Naive thymus-derived CD4-positive, alpha-beta T cell (primary cell): ENCODE data around the gene ZNRF1. TPM values are rescaled to one million over a fixed set of nuclear protein-coding genes. Genes with fewer than 3 reads are reported as not detected.

ENCODE experiments used
- ATAC-seq: fragments of 150-1000 bp; cut with Tn5 transposase; 2 replicates; pipeline ENCODE4 v1.10.0; 2021; ENCODE audit warnings: mild to moderate bottlenecking, moderate library complexity
- CTCF ChIA-PET: fragments of 350-600 bp; sonication (Branson Sonifier 250); formaldehyde crosslinking; loops from one replicate; lab custom pipeline; 2021; ENCODE audit warnings: antibody characterized with exemption; lab: Charles Lee
- POLR2A ChIA-PET: fragments of 350-600 bp; sonication (Branson Sonifier 250); formaldehyde crosslinking; loops from one replicate; lab custom pipeline; 2021; ENCODE audit warnings: antibody characterized with exemption, inconsistent platforms; lab: Charles Lee
- DNase-seq, 9 donors: peaks; one replicate each; pipeline versions ENCODE4 v3.0.0 to v3.0.0-alpha.2; 2020 to 2022; ENCODE audit warnings: mixed read lengths in 1 of 9
- H3K27ac ChIP-seq: one replicate; pipeline ENCODE4 v1.7.0; 2013; ENCODE audit warnings: mild to moderate bottlenecking, low read depth, low read length, moderate library complexity
- H3K27me3 ChIP-seq, 2 donors: one replicate each; pipeline ENCODE4 v1.7.0; 2013; ENCODE audit warnings: low read length in 2 of 2, mild to moderate bottlenecking in 2 of 2, moderate library complexity in 2 of 2; ENCODE audit not compliant: control insufficient read depth in 2 of 2, insufficient read depth in 2 of 2
- H3K36me3 ChIP-seq, 3 experiments: 1 replicate in 2 of 3; 2 replicates in 1 of 3; pipeline ENCODE4 v1.7.0; 2013; ENCODE audit warnings: low read length in 3 of 3, mild to moderate bottlenecking in 3 of 3, moderate library complexity in 1 of 3; ENCODE audit not compliant: insufficient read depth in 3 of 3, control insufficient read depth in 2 of 3
- H3K4me1 ChIP-seq, 2 donors: one replicate each; pipeline ENCODE4 v1.7.0; 2013; ENCODE audit warnings: low read length in 2 of 2, mild to moderate bottlenecking in 2 of 2, moderate library complexity in 1 of 2; ENCODE audit not compliant: control insufficient read depth in 2 of 2, insufficient read depth in 2 of 2
- H3K4me3 ChIP-seq: 2 replicates; pipeline ENCODE4 v1.7.0; 2013; ENCODE audit warnings: mild to moderate bottlenecking, low read length
- H3K9me3 ChIP-seq, 3 experiments: 1 replicate in 2 of 3; 2 replicates in 1 of 3; pipeline ENCODE4 v1.7.0; 2013; ENCODE audit warnings: low read length in 3 of 3; ENCODE audit not compliant: control insufficient read depth in 2 of 3
- H3K27ac Mint-ChIP-seq, 9 donors: one replicate each; pipeline ENCODE4 v1.8.0; 2020 to 2022; ENCODE audit warnings: mixed read lengths in 9 of 9, mild to moderate bottlenecking in 8 of 9, moderate library complexity in 5 of 9, inconsistent platforms in 2 of 9
- H3K27me3 Mint-ChIP-seq, 5 donors: one replicate each; pipeline ENCODE4 v1.8.0; 2021 to 2022; ENCODE audit warnings: mixed read lengths in 5 of 5, mild to moderate bottlenecking in 1 of 5
- H3K36me3 Mint-ChIP-seq, 5 donors: one replicate each; pipeline ENCODE4 v1.8.0; 2020 to 2022; ENCODE audit warnings: mixed read lengths in 5 of 5, mild to moderate bottlenecking in 3 of 5, inconsistent platforms in 1 of 5
- H3K4me1 Mint-ChIP-seq, 7 donors: one replicate each; pipeline ENCODE4 v1.8.0; 2020 to 2022; ENCODE audit warnings: mixed read lengths in 7 of 7, mild to moderate bottlenecking in 3 of 7, inconsistent platforms in 1 of 7
- H3K4me3 Mint-ChIP-seq, 10 donors: one replicate each; pipeline ENCODE4 v1.8.0; 2020 to 2022; ENCODE audit warnings: mild to moderate bottlenecking in 10 of 10, mixed read lengths in 10 of 10, moderate library complexity in 6 of 10, inconsistent platforms in 2 of 10
- H3K9me3 Mint-ChIP-seq, 11 donors: one replicate each; pipeline ENCODE4 v1.8.0; 2020 to 2022; ENCODE audit warnings: mixed read lengths in 11 of 11, mild to moderate bottlenecking in 4 of 11, inconsistent platforms in 1 of 11, moderate library complexity in 1 of 11
- intact Hi-C, 2 donors: fragments of 100-400 bp; cut with micrococcal nuclease; formaldehyde crosslinking; loops; one replicate each; pipeline ENCODE4 v1.15.1; 2023
- polyA plus RNA-seq, 2 donors: library from polyadenylated mRNA; unstranded; fragments of 300-500 nt; fragmentation: Illumina TruSeq; gene quantifications; one replicate each; pipeline ENCODE4 v1.2.3, GENCODE V29; 2021
- total RNA-seq, 6 experiments: library from RNA in 5 of 6; stranded (reverse) in 5 of 6; gene quantifications; 1 replicate in 5 of 6; 2 replicates in 1 of 6; pipeline ENCODE4 v1.2.3 and lab custom pipeline; 2021 to 2026

The ZNRF1 gene
- total and polyA plus RNA-seq, 7 experiments from 2014 or later = 1.2 to 27.9 (median 2.1) TPM

- H3K27me3 Mint-ChIP-seq = no peaks in the 10 kb centered on the region
- H3K27me3 ChIP-seq = no peaks in the 10 kb centered on the region
- no peak overlapping the region for H3K27ac ChIP-seq
- POLR2A ChIA-PET = no interaction called here
- intact Hi-C loops = no loop called here
- DNase-seq (no peak), ATAC-seq (no peak)
- CTCF ChIA-PET = no interaction called here
- peaks cover 0 to 16% (median 0%) of the 10 kb centered on the region in 5 donors for H3K36me3 Mint-ChIP-seq
- H3K4me1 ChIP-seq = peaks cover 17 to 24% of the 10 kb centered on the region in 2 donors
- H3K4me3 ChIP-seq = no peak overlapping the region
- no peaks in the 10 kb centered on the region for H3K36me3 ChIP-seq
- no peak overlapping the region for H3K4me3 Mint-ChIP-seq
- H3K4me1 Mint-ChIP-seq = peaks cover 29 to 80% (median 35%) of the 10 kb centered on the region in 7 donors
- H3K9me3 ChIP-seq = no peaks in the 10 kb centered on the region
- peak overlapping the region in 1 of 9 donors; percentile 42 for H3K27ac Mint-ChIP-seq
- H3K9me3 Mint-ChIP-seq = peaks cover 0 to 3% (median 0%) of the 10 kb centered on the region in 11 donors
Measured at GRCh38 chr16:75104836-75105235, 106.0 kb downstream of the ZNRF1 start.

- ATAC-seq (peak; percentile 64), DNase-seq (no peak)
- Mint-ChIP-seq H3K9me3 (peaks cover 0 to 3% (median 0%) of the 10 kb centered on the region in 11 donors), H3K27me3 (no peaks in the 10 kb centered on the region), H3K27ac (peak overlapping the region in 3 of 9 donors; percentile 35 to 78 (median 65)), H3K36me3 (peaks cover 0 to 16% (median 0%) of the 10 kb centered on the region in 5 donors), H3K4me1 (peaks cover 28 to 80% (median 34%) of the 10 kb centered on the region in 7 donors), H3K4me3 (no peak overlapping the region)
- Histone ChIP-seq H3K9me3 (no peaks in the 10 kb centered on the region), H3K27me3 (no peaks in the 10 kb centered on the region), H3K36me3 (no peaks in the 10 kb centered on the region), H3K4me1 (peaks cover 11 to 24% of the 10 kb centered on the region in 2 donors), H3K27ac (no peak overlapping the region), H3K4me3 (no peak overlapping the region)
- ChIA-PET POLR2A (no interaction called here), CTCF (interaction anchor here (0.8 to 1.4 kb wide), 2 partner anchors 107 to 109 kb away, joined by 3 read pairs; no protein-coding TSS in a partner anchor)
- intact Hi-C loops = no loop called here
Measured at GRCh38 chr16:75105306-75106061, 106.7 kb downstream of the ZNRF1 start.

- H3K4me3 Mint-ChIP-seq = peak overlapping the region in 1 of 10 donors; percentile 12
- H3K9me3 Mint-ChIP-seq = peaks cover 0 to 3% (median 0%) of the 10 kb centered on the region in 11 donors
- peaks cover 19 to 31% of the 10 kb centered on the region in 2 donors for H3K4me1 ChIP-seq
- H3K4me1 Mint-ChIP-seq = peaks cover 33 to 82% (median 42%) of the 10 kb centered on the region in 7 donors
- ChIA-PET CTCF (interaction anchor here (0.8 to 1.4 kb wide), 2 partner anchors 108 to 110 kb away, joined by 3 read pairs; no protein-coding TSS in a partner anchor), POLR2A (no interaction called here)
- H3K27me3 ChIP-seq = no peaks in the 10 kb centered on the region
- H3K36me3 Mint-ChIP-seq = peaks cover 0 to 16% (median 0%) of the 10 kb centered on the region in 5 donors
- H3K9me3 ChIP-seq = no peaks in the 10 kb centered on the region
- H3K27me3 Mint-ChIP-seq = no peaks in the 10 kb centered on the region
- peak overlapping the region in 5 of 9 donors; percentile 21 to 86 (median 76) for H3K27ac Mint-ChIP-seq
- H3K4me3 ChIP-seq = no peak overlapping the region
- ATAC-seq = no peak
- no peaks in the 10 kb centered on the region for H3K36me3 ChIP-seq
- intact Hi-C loops = no loop called here
- no peak overlapping the region for H3K27ac ChIP-seq
- DNase-seq = no peak
Measured at GRCh38 chr16:75106351-75107274, 107.8 kb downstream of the ZNRF1 start.

DNA sequence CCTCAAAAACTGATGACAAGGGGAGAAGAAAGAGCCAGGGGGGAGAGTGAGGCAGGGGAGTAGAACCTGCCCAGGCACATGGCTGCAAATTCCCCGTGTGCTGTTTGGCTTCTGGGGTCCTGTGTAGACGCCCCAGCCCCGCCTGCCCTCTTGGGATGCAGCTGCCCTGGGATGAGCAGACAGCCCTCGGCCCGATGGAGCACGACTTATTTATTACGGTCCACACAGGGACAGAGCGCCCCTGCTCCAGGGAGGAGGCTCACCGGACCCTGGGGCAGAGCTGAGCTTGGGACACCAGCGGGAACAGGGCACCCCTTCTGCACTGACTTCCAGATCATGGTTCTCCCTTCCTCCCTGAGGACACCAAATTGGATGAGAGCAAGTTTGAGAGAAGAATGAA lies 108.7 kb downstream of the ZNRF1 start:
- ChIA-PET POLR2A (no interaction called here), CTCF (no interaction called here)
- no peaks in the 10 kb centered on the region for H3K9me3 ChIP-seq
- peaks cover 0 to 3% (median 0%) of the 10 kb centered on the region in 11 donors for H3K9me3 Mint-ChIP-seq
- ATAC-seq (no peak), DNase-seq (no peak)
- H3K27ac ChIP-seq = no peak overlapping the region
- H3K36me3 ChIP-seq = no peaks in the 10 kb centered on the region
- peaks cover 19 to 32% of the 10 kb centered on the region in 2 donors for H3K4me1 ChIP-seq
- H3K27ac Mint-ChIP-seq = peak overlapping the region in 3 of 9 donors; percentile 21 to 86 (median 76)
- H3K27me3 Mint-ChIP-seq = peaks cover 0 to 3% (median 3%) of the 10 kb centered on the region in 5 donors
- H3K4me1 Mint-ChIP-seq = peaks cover 30 to 82% (median 39%) of the 10 kb centered on the region in 7 donors
- H3K27me3 ChIP-seq = no peaks in the 10 kb centered on the region
- peaks cover 0 to 14% (median 0%) of the 10 kb centered on the region in 5 donors for H3K36me3 Mint-ChIP-seq
- intact Hi-C loops = no loop called here
- H3K4me3 Mint-ChIP-seq = peak overlapping the region in 1 of 10 donors; percentile 48
- H3K4me3 ChIP-seq = no peak overlapping the region

DNA sequence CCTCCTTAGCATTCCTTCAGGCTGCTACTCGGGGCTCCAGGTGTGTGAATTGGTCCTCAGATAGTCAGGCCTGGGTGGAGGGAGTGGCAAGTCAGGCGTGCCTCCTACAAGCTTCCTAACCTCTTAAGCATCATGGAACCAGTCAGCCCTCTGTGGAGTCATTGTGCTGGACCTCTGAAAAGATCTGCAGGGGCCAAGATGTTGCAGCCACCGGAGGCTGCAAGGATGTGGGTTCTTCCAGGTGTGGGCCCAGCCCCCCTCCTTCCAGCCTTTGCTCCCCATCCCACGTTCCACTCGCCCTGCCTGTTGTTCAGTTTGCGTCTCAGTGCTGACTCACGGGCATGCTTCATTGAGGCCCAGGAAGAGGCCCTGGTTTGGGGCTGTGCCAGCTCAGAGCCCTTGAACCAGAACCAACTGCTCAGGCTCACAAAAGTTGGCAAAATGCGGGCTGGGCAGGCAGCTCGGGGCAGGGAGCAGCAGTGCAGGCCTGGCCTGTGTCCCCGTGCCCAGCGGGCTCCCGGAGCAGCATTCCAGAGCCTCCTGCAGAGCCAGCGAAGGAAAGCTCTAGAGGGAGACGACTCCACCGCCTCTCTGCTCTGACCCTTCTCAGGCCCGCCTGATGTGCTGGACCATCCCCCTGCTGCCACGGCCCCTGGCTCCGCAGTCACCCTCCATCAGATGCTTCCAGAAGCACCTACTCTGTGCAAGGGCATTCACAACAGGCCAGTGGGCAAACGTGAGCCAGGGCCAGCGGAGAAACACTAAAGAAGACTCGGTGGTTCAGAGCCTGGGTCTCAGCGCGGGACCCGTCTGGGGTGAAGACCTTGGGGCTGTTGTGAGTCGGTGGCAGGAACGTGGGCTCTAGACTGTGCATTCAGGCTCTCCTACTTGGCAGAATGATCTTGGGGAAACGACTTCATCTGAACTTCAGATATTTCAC lies 110.2 kb downstream of the ZNRF1 start:
- Mint-ChIP-seq H3K27me3 (peaks cover 0 to 10% (median 10%) of the 10 kb centered on the region in 5 donors), H3K27ac (peak overlapping the region; percentile 22 to 93 (median 67)), H3K36me3 (peaks cover 0 to 10% (median 0%) of the 10 kb centered on the region in 5 donors), H3K4me1 (peaks cover 30 to 80% (median 35%) of the 10 kb centered on the region in 7 donors), H3K4me3 (peak overlapping the region; percentile 28 to 85 (median 59)), H3K9me3 (peaks cover 0 to 3% (median 0%) of the 10 kb centered on the region in 11 donors)
- POLR2A ChIA-PET = interaction anchor here (0.7 to 2.6 kb wide), 3 partner anchors 111 to 124 kb away, joined by 3 to 12 read pairs (median 4); partner anchors contain the start of genes WDR59 and ZNRF1
- CTCF ChIA-PET = interaction anchor here (0.5 to 4.6 kb wide), 8 partner anchors 33 to 1800 kb away, joined by 3 to 64 read pairs (median 4); partner anchors contain the start of gene ZNRF1
- Histone ChIP-seq H3K4me3 (no peak overlapping the region), H3K4me1 (peaks cover 19 to 32% of the 10 kb centered on the region in 2 donors), H3K27ac (no peak overlapping the region), H3K27me3 (no peaks in the 10 kb centered on the region), H3K36me3 (no peaks in the 10 kb centered on the region), H3K9me3 (no peaks in the 10 kb centered on the region)
- DNase-seq (peak in 6 of 9 donors; percentile 37 to 71 (median 43)), ATAC-seq (peak; percentile 61)
- intact Hi-C loops = loop anchor here in 1 of 2 donors (1.0 kb wide), 1 partner anchor 10 kb away; no protein-coding TSS in a partner anchor
